ENCODE data around the gene ZBTB44. TPM values are rescaled to one million over a fixed set of nuclear protein-coding genes. Genes with fewer than 3 reads are reported as not detected.

ZBTB44 gene
- total RNA-seq, 1 experiment from 2014 or later = 62.8 TPM

GRCh38 chr11:130189492-130190210 lies 125.1 kb downstream of the ZBTB44 start:
- no peak overlapping the region for H3K9ac ChIP-seq (ENCODE audit: low read length)
- no peak overlapping the region for H2AFZ ChIP-seq (ENCODE audit: low read length)
- no peaks in the 10 kb centered on the region for H4K20me1 ChIP-seq (ENCODE audit: insufficient read depth, low read depth, low read length)
- no peaks in the 10 kb centered on the region for H3K4me1 ChIP-seq (ENCODE audit: low read length)
- no peak overlapping the region for H3K4me2 ChIP-seq (ENCODE audit: low read depth, low read length, poor library complexity, severe bottlenecking)
- no peak overlapping the region for H3K4me3 ChIP-seq (ENCODE audit: low read length)
- no peaks in the 10 kb centered on the region for H3K79me2 ChIP-seq (ENCODE audit: low read length)
- no peak overlapping the region for H3K27ac ChIP-seq (ENCODE audit: low read length)
- no peaks in the 10 kb centered on the region for H3K36me3 ChIP-seq (ENCODE audit: insufficient read depth, low read length)
- no peaks in the 10 kb centered on the region for H3K9me3 ChIP-seq (ENCODE audit: low read length)
- no peak for DNase-seq
- no peaks in the 10 kb centered on the region for H3K27me3 ChIP-seq (ENCODE audit: low read length)
- H3K9me2 ChIP-seq (replicated peaks; ENCODE audit: insufficient read depth, low read length) = no peaks in the 10 kb centered on the region

- Histone ChIP-seq H3K4me3 (ENCODE audit: low read length) (no peak overlapping the region), H3K79me2 (ENCODE audit: low read length) (no peaks in the 10 kb centered on the region), H3K4me1 (ENCODE audit: low read length) (no peaks in the 10 kb centered on the region), H3K4me2 (ENCODE audit: low read depth, low read length, poor library complexity, severe bottlenecking) (no peak overlapping the region), H3K27ac (ENCODE audit: low read length) (no peak overlapping the region), H3K27me3 (ENCODE audit: low read length) (no peaks in the 10 kb centered on the region), H2AFZ (ENCODE audit: low read length) (no peak overlapping the region), H3K9me2 (replicated peaks; ENCODE audit: insufficient read depth, low read length) (no peaks in the 10 kb centered on the region), H3K36me3 (ENCODE audit: insufficient read depth, low read length) (no peaks in the 10 kb centered on the region), H3K9ac (ENCODE audit: low read length) (no peak overlapping the region), H3K9me3 (ENCODE audit: low read length) (no peaks in the 10 kb centered on the region), H4K20me1 (ENCODE audit: insufficient read depth, low read depth, low read length) (no peaks in the 10 kb centered on the region)
- DNase-seq = no peak
Measured at GRCh38 chr11:130188585-130189347, 126.0 kb downstream of the ZBTB44 start.

- Histone ChIP-seq H4K20me1 (ENCODE audit: insufficient read depth, low read depth, low read length) (no peaks in the 10 kb centered on the region), H3K4me3 (ENCODE audit: low read length) (no peak overlapping the region), H3K9ac (ENCODE audit: low read length) (no peak overlapping the region), H3K27ac (ENCODE audit: low read length) (no peak overlapping the region), H3K4me1 (ENCODE audit: low read length) (no peaks in the 10 kb centered on the region), H3K4me2 (ENCODE audit: low read depth, low read length, poor library complexity, severe bottlenecking) (no peak overlapping the region), H3K36me3 (ENCODE audit: insufficient read depth, low read length) (no peaks in the 10 kb centered on the region), H2AFZ (ENCODE audit: low read length) (no peak overlapping the region), H3K9me3 (ENCODE audit: low read length) (no peaks in the 10 kb centered on the region), H3K79me2 (ENCODE audit: low read length) (no peaks in the 10 kb centered on the region), H3K9me2 (replicated peaks; ENCODE audit: insufficient read depth, low read length) (no peaks in the 10 kb centered on the region), H3K27me3 (ENCODE audit: low read length) (no peaks in the 10 kb centered on the region)
- DNase-seq = no peak
Measured at GRCh38 chr11:130188047-130188446, 126.7 kb downstream of the ZBTB44 start.

- no peak overlapping the region for H3K4me2 ChIP-seq (ENCODE audit: low read depth, low read length, poor library complexity, severe bottlenecking)
- H3K36me3 ChIP-seq (ENCODE audit: insufficient read depth, low read length) = no peaks in the 10 kb centered on the region
- H3K4me1 ChIP-seq (ENCODE audit: low read length) = no peaks in the 10 kb centered on the region
- no peaks in the 10 kb centered on the region for H3K9me2 ChIP-seq (replicated peaks; ENCODE audit: insufficient read depth, low read length)
- no peak for DNase-seq
- H3K79me2 ChIP-seq (ENCODE audit: low read length) = no peaks in the 10 kb centered on the region
- no peak overlapping the region for H3K9ac ChIP-seq (ENCODE audit: low read length)
- H2AFZ ChIP-seq (ENCODE audit: low read length) = no peak overlapping the region
- H3K27ac ChIP-seq (ENCODE audit: low read length) = no peak overlapping the region
- no peaks in the 10 kb centered on the region for H4K20me1 ChIP-seq (ENCODE audit: insufficient read depth, low read depth, low read length)
- no peaks in the 10 kb centered on the region for H3K27me3 ChIP-seq (ENCODE audit: low read length)
- no peaks in the 10 kb centered on the region for H3K9me3 ChIP-seq (ENCODE audit: low read length)
- H3K4me3 ChIP-seq (ENCODE audit: low read length) = no peak overlapping the region
Measured at GRCh38 chr11:130187096-130187495, 127.6 kb downstream of the ZBTB44 start.

- H3K27ac ChIP-seq (ENCODE audit: low read length) = no peak overlapping the region
- no peaks in the 10 kb centered on the region for H3K79me2 ChIP-seq (ENCODE audit: low read length)
- peaks cover 9% of the 10 kb centered on the region; the same call in 1 of the 2 replicates for H3K4me1 ChIP-seq (ENCODE audit: low read length)
Measured at GRCh38 chr11:130183878-130184610, 130.7 kb downstream of the ZBTB44 start.

GRCh38 chr11:130181295-130182272 lies 133.1 kb downstream of the ZBTB44 start:
- Histone ChIP-seq H3K4me1 (ENCODE audit: low read length) (peaks cover 9% of the 10 kb centered on the region; the same call in 1 of the 2 replicates), H3K4me2 (ENCODE audit: low read depth, low read length, poor library complexity, severe bottlenecking) (no peak overlapping the region), H3K27ac (ENCODE audit: low read length) (no peak overlapping the region), H4K20me1 (ENCODE audit: insufficient read depth, low read depth, low read length) (no peaks in the 10 kb centered on the region), H2AFZ (ENCODE audit: low read length) (no peak overlapping the region), H3K9ac (ENCODE audit: low read length) (no peak overlapping the region), H3K79me2 (ENCODE audit: low read length) (no peaks in the 10 kb centered on the region), H3K9me2 (replicated peaks; ENCODE audit: insufficient read depth, low read length) (no peaks in the 10 kb centered on the region), H3K27me3 (ENCODE audit: low read length) (no peaks in the 10 kb centered on the region), H3K36me3 (ENCODE audit: insufficient read depth, low read length) (no peaks in the 10 kb centered on the region), H3K4me3 (ENCODE audit: low read length) (no peak overlapping the region), H3K9me3 (ENCODE audit: low read length) (no peaks in the 10 kb centered on the region)
- DNase-seq = no peak

More at GRCh38 chr11:130183878-130184610, 130.7 kb downstream of the ZBTB44 start:
- H3K9me2 ChIP-seq (replicated peaks; ENCODE audit: insufficient read depth, low read length) = no peaks in the 10 kb centered on the region
- H3K4me2 ChIP-seq (ENCODE audit: low read depth, low read length, poor library complexity, severe bottlenecking) = no peak overlapping the region
- no peak overlapping the region for H2AFZ ChIP-seq (ENCODE audit: low read length)
- no peak overlapping the region for H3K9ac ChIP-seq (ENCODE audit: low read length)
- no peaks in the 10 kb centered on the region for H4K20me1 ChIP-seq (ENCODE audit: insufficient read depth, low read depth, low read length)
- H3K9me3 ChIP-seq (ENCODE audit: low read length) = no peaks in the 10 kb centered on the region
- no peaks in the 10 kb centered on the region for H3K36me3 ChIP-seq (ENCODE audit: insufficient read depth, low read length)
- no peaks in the 10 kb centered on the region for H3K27me3 ChIP-seq (ENCODE audit: low read length)
- H3K4me3 ChIP-seq (ENCODE audit: low read length) = no peak overlapping the region
- DNase-seq = no peak

- Histone ChIP-seq H3K9ac (ENCODE audit: low read length) (no peak overlapping the region), H3K79me2 (ENCODE audit: low read length) (no peaks in the 10 kb centered on the region), H3K9me3 (ENCODE audit: low read length) (no peaks in the 10 kb centered on the region), H2AFZ (ENCODE audit: low read length) (no peak overlapping the region), H3K27ac (ENCODE audit: low read length) (no peak overlapping the region), H3K27me3 (ENCODE audit: low read length) (no peaks in the 10 kb centered on the region), H4K20me1 (ENCODE audit: insufficient read depth, low read depth, low read length) (no peaks in the 10 kb centered on the region), H3K9me2 (replicated peaks; ENCODE audit: insufficient read depth, low read length) (no peaks in the 10 kb centered on the region), H3K4me1 (ENCODE audit: low read length) (peaks cover 9% of the 10 kb centered on the region; the same call in 1 of the 2 replicates), H3K4me3 (ENCODE audit: low read length) (no peak overlapping the region), H3K36me3 (ENCODE audit: insufficient read depth, low read length) (no peaks in the 10 kb centered on the region), H3K4me2 (ENCODE audit: low read depth, low read length, poor library complexity, severe bottlenecking) (no peak overlapping the region)
- DNase-seq = no peak
Measured at GRCh38 chr11:130180896-130181294, 133.8 kb downstream of the ZBTB44 start.

Data from Karpas-422 (cell line).